ENCODE measurements around the gene FAXDC2. TPM values are rescaled to one million over a fixed set of nuclear protein-coding genes. Genes with fewer than 3 reads are reported as not detected.
A peak's percentile ranks its signal among the peaks of the same experiment; 100 is the strongest.

FAXDC2 gene
- total and polyA plus RNA-seq, 9 of the 15 experiments (the other 6 are each of a cell fraction or from before 2014, with no cell fraction given) = 2.4 to 30.0 (median 9.9) TPM

DNA sequence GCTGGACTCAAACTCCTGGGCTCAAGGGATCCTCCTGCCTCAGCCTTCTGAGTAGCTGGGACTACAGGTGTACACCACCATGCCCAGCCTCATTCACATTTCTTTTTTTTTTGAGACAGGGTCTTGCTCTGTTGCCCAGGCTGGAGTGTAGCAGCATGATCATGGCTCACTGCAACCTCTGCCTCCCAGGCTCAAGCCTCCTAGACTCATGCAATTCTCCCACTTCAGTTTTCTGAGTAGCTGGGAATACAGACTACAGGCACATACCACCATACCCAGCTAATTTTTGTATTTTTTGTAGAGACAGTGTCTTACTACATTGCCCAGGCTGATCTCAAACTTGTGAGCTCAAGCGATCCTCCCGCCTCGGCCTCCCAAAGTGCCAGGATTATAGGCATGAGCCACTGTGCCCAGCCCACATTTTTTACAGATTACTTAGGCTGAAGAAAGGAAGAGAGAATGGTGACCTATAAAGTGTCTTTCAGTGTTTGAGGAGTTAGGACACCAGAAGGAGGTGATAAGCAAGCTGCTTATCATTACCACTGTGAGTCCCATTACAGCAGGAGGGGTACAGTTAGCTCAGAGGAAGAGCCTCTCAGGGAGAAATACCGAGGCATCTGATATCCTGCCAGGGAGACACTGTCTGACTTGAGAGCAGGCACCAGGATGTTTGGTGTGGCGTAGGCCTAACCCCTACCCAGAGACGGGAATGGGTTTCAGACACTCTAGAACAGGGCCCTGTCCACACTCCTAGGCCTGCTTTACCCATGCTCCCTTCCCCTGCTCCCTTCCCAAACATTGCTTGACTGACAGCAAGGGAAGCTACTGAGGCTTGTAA lies 9.7 kb downstream of the FAXDC2 start (continued):
- TF ChIP-seq, protein P1, sequence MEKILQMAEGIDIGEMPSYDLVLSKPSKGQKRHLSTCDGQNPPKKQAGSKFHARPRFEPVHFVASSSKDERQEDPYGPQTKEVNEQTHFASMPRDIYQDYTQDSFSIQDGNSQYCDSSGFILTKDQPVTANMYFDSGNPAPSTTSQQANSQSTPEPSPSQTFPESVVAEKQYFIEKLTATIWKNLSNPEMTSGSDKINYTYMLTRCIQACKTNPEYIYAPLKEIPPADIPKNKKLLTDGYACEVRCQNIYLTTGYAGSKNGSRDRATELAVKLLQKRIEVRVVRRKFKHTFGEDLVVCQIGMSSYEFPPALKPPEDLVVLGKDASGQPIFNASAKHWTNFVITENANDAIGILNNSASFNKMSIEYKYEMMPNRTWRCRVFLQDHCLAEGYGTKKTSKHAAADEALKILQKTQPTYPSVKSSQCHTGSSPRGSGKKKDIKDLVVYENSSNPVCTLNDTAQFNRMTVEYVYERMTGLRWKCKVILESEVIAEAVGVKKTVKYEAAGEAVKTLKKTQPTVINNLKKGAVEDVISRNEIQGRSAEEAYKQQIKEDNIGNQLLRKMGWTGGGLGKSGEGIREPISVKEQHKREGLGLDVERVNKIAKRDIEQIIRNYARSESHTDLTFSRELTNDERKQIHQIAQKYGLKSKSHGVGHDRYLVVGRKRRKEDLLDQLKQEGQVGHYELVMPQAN (IDR thresholded peaks at IDR 0.05; ENCODE audit: borderline replicate concordance) = no peak
- TF ChIP-seq DACH1 (IDR thresholded peaks at IDR 0.05; ENCODE audit: partially characterized antibody) (no peak), CXXC5 (CRISPR knock-in tag; IDR thresholded peaks at IDR 0.05) (peak; percentile 60), RNF2 (IDR thresholded peaks at IDR 0.05) (peak; percentile 73; the same call in 1 of the 2 replicates), SMARCA5 (IDR thresholded peaks at IDR 0.05) (peak; percentile 81; the same call in 1 of the 2 replicates), KDM1A (IDR thresholded peaks at IDR 0.05) (peak; percentile 82 to 88), PRPF4 (IDR thresholded peaks at IDR 0.05; ENCODE audit: insufficient read depth, low read depth, low read length, poor library complexity, severe bottlenecking) (no peak), CC2D1A (IDR thresholded peaks at IDR 0.05) (peak; percentile 67; the same call in 1 of the 2 replicates), PYGO2 (tag; IDR thresholded peaks at IDR 0.05) (0 out of 2 replicates have a peak, but pooled peaks have one; percentile 39), YY1 (IDR thresholded peaks at IDR 0.05; ENCODE audit: borderline replicate concordance in 1 of 3, control insufficient read depth in 1 of 3, extremely low read depth in 1 of 3, insufficient read depth in 3 of 3, insufficient read length in 1 of 3, insufficient replicate concordance in 2 of 3, low read depth in 1 of 3, low read length in 2 of 3) (no peak), ZNF347 (CRISPR knock-in tag; IDR thresholded peaks at IDR 0.05; ENCODE audit: low read depth) (no peak), LCOR (CRISPR knock-in tag; IDR thresholded peaks at IDR 0.05) (peak; percentile 80; the same call in 1 of the 2 replicates), CCAR2 (IDR thresholded peaks at IDR 0.05; ENCODE audit: low read depth, low read length) (no peak), ZNF717 (CRISPR knock-in tag; IDR thresholded peaks at IDR 0.05) (no peak), ZNF764 (CRISPR knock-in tag; IDR thresholded peaks at IDR 0.05; ENCODE audit: low read depth) (no peak), ZBTB17 (CRISPR knock-in tag; IDR thresholded peaks at IDR 0.05) (peak; percentile 39; the same call in 1 of the 2 replicates), HNRNPK (IDR thresholded peaks at IDR 0.05; ENCODE audit: low read depth, low read length, poor library complexity, severe bottlenecking) (no peak), SMAD4 (CRISPR knock-in tag; conservative IDR thresholded peaks at IDR 0.05) (peak; percentile 87), SMARCE1 (IDR thresholded peaks at IDR 0.05) (peak; percentile 90), ZNF707 (CRISPR knock-in tag; conservative IDR thresholded peaks at IDR 0.05) (no peak), NR2C2 (CRISPR knock-in tag; IDR thresholded peaks at IDR 0.05) (no peak), NR2C2 (tag; IDR thresholded peaks at IDR 0.05) (0 out of 2 replicates have a peak, but pooled peaks have one; percentile 30), HDAC1 (IDR thresholded peaks at IDR 0.05) (peak in 1 of 2 experiments; percentile 75; a peak in 1 of 4 replicates), CAMTA2 (CRISPR knock-in tag; conservative IDR thresholded peaks at IDR 0.05) (no peak), ZNF699 (CRISPR knock-in tag; IDR thresholded peaks at IDR 0.05; ENCODE audit: insufficient replicate concordance) (no peak), MTA2 (IDR thresholded peaks at IDR 0.05; ENCODE audit: low read depth) (peak; percentile 86)
- TF ChIP-seq, protein P2, sequence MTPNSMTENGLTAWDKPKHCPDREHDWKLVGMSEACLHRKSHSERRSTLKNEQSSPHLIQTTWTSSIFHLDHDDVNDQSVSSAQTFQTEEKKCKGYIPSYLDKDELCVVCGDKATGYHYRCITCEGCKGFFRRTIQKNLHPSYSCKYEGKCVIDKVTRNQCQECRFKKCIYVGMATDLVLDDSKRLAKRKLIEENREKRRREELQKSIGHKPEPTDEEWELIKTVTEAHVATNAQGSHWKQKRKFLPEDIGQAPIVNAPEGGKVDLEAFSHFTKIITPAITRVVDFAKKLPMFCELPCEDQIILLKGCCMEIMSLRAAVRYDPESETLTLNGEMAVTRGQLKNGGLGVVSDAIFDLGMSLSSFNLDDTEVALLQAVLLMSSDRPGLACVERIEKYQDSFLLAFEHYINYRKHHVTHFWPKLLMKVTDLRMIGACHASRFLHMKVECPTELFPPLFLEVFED (CRISPR knock-in tag; conservative IDR thresholded peaks at IDR 0.05) = 0 out of 2 replicates have a peak, but pooled peaks have one; percentile 20

All from K562 (cell line).